Mesodermal cell (in vitro differentiated cells): ENCODE data around the gene ZSWIM7.
A peak's percentile ranks its signal among the peaks of the same experiment; 100 is the strongest.
"Not testable (repeated sequence)": the region's sequence is repeated elsewhere in the genome, so short reads cannot be mapped to it uniquely, and the experiment has no call there.

ENCODE experiments used
- H3K27ac ChIP-seq: 2 replicates; pipeline ENCODE4 v1.7.0; 2013; ENCODE audit warnings: mild to moderate bottlenecking, low read depth, low read length, moderate library complexity; ENCODE audit not compliant: severe bottlenecking
- H3K36me3 ChIP-seq: 2 replicates; pipeline ENCODE4 v1.7.1; 2013; ENCODE audit warnings: mild to moderate bottlenecking, low read length, moderate library complexity; ENCODE audit not compliant: control insufficient read depth, insufficient read depth
- H3K4me1 ChIP-seq: one replicate; pipeline ENCODE4 v1.7.1; 2013; ENCODE audit warnings: mild to moderate bottlenecking, low read length; ENCODE audit not compliant: insufficient read depth, control insufficient read depth, poor library complexity, severe bottlenecking
- H3K4me3 ChIP-seq: 2 replicates; pipeline ENCODE4 v1.7.0; 2013; ENCODE audit warnings: low read length, control low read depth, mild to moderate bottlenecking; ENCODE audit not compliant: insufficient read depth, poor library complexity, severe bottlenecking; ENCODE audit errors: extremely low read depth
- H3K9me3 ChIP-seq: 2 replicates; pipeline ENCODE4 v1.7.1; 2013; ENCODE audit warnings: mild to moderate bottlenecking, low read length, moderate library complexity; ENCODE audit not compliant: control insufficient read depth
- WGBS, 2 experiments: methylation state at CpG; one replicate each; pipeline ENCODE4 v1.1.5; 2013; ENCODE audit warnings: missing lambda C conversion rate in 2 of 2; ENCODE audit not compliant: insufficient coverage in 2 of 2; 5-methylcytosine and 5-hydroxymethylcytosine counted together

The ZSWIM7 gene

DNA sequence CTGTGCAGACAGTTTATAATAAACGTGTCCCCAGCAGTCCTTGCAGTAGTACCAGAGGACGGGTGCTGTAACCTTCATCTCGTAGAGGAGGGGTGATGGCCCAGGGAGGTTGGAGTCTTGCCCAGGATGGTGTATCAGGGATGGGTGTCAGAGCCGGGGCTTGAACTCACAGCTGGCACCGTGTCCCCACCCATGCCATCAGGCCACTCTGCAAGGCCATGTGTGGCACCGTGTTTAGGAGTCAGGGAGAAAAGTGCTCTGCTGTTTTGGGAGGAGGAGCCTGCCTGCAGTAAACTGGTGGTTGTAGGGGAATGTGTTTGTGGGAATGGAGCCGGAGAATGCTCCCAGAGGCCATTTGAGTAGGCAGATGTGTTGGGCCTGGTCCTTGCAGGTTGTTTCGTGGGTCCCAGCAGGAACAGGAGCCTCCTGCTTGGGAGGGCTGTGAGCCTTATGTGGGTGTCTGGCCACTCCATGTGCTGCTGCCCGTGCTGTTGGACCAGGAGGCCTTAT lies 52.8 kb downstream of the ZSWIM7 start:
- no peak overlapping the region for H3K4me3 ChIP-seq

DNA sequence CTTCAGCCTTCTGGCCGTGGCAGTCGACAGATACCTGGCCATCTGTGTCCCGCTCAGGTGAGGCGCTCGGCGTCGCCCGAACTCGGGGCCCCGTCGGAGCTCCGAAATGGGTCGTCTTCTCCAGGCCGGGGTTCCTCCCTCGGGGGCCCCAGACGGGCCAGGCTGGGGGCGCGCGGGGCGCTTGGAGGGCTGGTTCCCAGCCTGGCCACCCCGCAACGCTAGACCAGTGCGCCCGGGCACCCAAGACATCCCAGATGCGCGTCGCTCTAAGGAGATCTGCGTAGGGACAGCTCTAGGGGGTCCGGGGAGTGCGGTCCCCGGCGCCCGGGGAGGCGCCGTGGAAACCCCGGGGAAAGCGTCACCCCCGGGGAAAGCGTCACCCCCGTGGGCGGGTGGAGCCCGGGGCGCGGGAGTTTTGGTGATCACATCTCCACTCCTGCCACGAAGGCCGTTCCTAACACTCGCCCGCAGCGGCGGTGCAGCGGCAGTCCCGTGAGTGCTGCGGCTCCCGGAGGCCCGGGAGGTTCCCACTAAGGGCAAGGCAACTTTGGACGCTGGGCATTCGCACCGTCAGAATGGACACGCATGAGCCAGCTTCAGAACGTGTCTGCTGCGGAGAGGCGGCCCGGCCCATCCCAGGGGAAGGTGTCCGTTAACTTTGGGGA lies 53.8 kb downstream of the ZSWIM7 start:
- no peaks in the 10 kb centered on the region for H3K4me1 ChIP-seq
- WGBS, 2 experiments = 7 to 10% methylated on average over 59 of the region's 64 CpGs
- no peaks in the 10 kb centered on the region for H3K36me3 ChIP-seq
- no peak overlapping the region for H3K27ac ChIP-seq
- H3K9me3 ChIP-seq = no peaks in the 10 kb centered on the region
- peak overlapping the region; percentile 50 for H3K4me3 ChIP-seq

More for the DNA sequence above, 52.8 kb downstream of the ZSWIM7 start:
- no peaks in the 10 kb centered on the region for H3K9me3 ChIP-seq
- H3K36me3 ChIP-seq = no peaks in the 10 kb centered on the region
- H3K27ac ChIP-seq = no peak overlapping the region
- WGBS, 2 experiments = 90 to 97% methylated on average over 8 of the region's 9 CpGs
- H3K4me1 ChIP-seq = no peaks in the 10 kb centered on the region

DNA sequence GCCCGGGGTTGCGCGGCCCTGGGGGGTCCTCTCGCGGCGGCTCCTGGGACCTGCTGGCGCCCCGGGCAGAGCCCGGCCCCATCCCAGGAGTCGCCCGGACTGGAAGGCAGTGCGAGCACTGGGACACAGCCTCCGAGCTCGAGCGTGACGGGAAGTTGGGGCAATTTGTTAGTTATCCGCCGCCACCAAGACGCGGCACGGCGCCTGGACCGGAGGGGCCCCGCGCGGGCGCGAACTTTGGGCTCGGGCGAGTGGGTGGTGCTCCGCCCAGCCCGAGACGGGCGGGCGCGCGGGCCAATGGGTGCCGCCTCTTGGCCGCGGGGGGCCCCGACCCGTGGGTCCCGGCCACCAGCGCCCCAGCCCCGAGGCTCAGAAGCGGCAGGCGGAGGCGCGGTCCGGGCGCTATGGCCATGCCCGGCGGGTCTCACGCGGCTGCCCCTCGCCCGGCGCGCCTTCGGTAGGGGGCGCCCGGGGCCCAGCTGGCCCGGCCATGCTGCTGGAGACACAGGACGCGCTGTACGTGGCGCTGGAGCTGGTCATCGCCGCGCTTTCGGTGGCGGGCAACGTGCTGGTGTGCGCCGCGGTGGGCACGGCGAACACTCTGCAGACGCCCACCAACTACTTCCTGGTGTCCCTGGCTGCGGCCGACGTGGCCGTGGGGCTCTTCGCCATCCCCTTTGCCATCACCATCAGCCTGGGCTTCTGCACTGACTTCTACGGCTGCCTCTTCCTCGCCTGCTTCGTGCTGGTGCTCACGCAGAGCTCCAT lies 54.6 kb downstream of the ZSWIM7 start, which contains the start of gene ADORA2B:
Gene ADORA2B (plus strand): TSS at position 372 of the 768 bp plus-strand sequence. CDS start 119 bp downstream, at position 491.
- H3K9me3 ChIP-seq = no peaks in the 10 kb centered on the region
- H3K4me3 ChIP-seq = peak within 1 kb of the TSS; percentile 50
- no peaks in the 10 kb centered on the region for H3K36me3 ChIP-seq
- WGBS, 2 experiments = 0% methylated on average over 85 to 87 of the region's 88 CpGs
- no peaks in the 10 kb centered on the region for H3K4me1 ChIP-seq
- no peak within 1 kb of the TSS for H3K27ac ChIP-seq

DNA sequence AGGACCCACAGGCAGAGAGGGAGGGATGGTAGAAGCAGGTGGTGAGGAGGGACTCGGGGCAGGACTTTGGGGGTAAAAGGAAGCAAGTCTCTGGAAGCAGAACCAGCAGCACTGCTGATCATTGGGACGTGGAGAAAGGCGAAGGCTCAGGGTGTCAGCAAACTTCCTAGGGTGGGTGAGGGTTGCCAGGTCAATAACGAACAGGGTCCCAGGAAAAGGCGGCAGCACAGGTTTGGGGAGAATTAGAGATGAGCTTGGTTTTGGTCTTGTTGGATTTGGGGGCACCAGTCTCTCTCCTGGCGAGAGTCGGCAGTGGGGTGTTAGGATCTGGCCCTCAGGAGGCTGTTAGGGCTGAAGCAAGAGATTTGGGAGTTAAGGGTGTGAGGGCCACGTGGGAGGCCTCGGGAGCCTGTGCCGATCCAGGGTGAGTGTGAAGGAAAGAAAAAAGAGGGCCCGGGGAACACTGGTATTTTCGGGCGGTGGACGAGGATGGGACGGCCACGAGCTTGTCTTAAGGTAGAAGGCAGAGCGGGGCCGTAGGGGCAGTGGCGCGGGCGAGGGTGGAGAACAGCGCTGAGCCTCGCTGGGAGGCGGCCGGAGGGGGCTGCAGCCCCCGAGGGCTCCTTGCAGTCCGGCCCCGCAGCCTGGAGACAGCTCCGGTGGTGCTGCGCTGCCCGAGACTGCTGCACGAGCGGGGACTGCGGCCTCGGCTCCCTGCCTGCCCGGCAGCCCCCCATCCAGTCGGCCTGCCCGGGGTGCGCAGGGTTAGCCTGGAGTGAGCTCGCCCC lies 55.3 kb downstream of the ZSWIM7 start:
- Histone ChIP-seq H3K27ac (no peak overlapping the region), H3K4me1 (no peaks in the 10 kb centered on the region), H3K9me3 (no peaks in the 10 kb centered on the region), H3K4me3 (peak overlapping the region; percentile 50), H3K36me3 (no peaks in the 10 kb centered on the region)
- WGBS, 2 experiments = 17 to 26% methylated on average over 30 to 40 of the region's 40 CpGs

DNA sequence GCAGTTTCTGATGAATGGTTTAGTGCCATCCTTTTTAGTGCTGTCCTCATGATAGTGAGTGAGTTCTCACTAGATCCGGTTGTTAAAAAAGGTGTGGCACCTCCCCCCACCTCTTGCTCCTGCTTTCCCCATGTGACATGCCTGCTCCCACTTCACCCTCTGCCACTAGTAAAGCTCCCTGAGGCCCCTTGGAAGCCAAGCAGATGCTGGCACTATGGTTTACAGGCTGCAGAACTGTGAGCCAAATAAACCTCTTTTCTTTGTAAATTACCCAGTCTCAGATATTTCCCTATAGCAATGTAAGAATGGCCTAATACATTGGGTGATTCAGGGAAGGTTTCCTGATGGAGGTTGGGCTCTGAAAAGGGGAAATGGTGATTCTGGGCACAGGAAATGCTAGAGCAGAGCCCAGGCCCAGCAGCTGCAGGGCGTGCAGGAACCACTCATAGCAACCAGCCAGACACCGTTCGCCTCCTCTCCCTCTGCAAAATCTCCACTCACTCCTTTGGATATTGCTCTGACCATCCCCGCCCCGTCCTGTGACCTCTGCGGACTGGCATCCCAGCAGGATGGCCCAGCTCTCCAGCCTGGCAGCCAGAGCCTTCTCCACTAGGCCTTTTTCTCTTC lies 57.2 kb downstream of the ZSWIM7 start:
- Histone ChIP-seq H3K4me3 (no peak overlapping the region), H3K9me3 (no peaks in the 10 kb centered on the region), H3K27ac (no peak overlapping the region), H3K36me3 (no peaks in the 10 kb centered on the region), H3K4me1 (no peaks in the 10 kb centered on the region)
- WGBS, 2 experiments = 81 to 96% methylated on average over 4 to 7 of the region's 7 CpGs

DNA sequence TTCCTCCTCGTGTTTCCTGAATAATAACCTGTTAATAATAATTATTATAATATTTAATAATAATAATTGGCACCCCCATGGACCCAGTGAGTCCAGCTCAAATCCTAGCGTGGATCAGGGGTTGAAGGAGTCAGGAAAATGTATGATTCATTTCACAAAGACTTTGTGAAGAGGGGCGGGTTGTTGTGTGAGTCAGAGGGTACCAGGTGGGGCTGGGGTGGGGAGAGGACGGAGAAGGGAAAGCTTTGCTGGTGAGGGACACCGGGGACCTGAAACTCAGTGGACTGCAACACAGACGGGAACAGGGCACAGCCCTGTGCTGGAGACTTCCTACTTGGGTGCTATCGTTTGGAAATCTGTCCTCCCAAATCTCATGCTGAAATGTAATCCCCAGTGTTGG lies 57.7 kb downstream of the ZSWIM7 start:
- WGBS, 2 experiments = 91 to 96% methylated on average over 5 to 6 of the region's 7 CpGs
- H3K4me1 ChIP-seq = no peaks in the 10 kb centered on the region
- no peak overlapping the region for H3K27ac ChIP-seq
- H3K4me3 ChIP-seq = no peak overlapping the region
- no peaks in the 10 kb centered on the region for H3K36me3 ChIP-seq
- H3K9me3 ChIP-seq = no peaks in the 10 kb centered on the region

DNA sequence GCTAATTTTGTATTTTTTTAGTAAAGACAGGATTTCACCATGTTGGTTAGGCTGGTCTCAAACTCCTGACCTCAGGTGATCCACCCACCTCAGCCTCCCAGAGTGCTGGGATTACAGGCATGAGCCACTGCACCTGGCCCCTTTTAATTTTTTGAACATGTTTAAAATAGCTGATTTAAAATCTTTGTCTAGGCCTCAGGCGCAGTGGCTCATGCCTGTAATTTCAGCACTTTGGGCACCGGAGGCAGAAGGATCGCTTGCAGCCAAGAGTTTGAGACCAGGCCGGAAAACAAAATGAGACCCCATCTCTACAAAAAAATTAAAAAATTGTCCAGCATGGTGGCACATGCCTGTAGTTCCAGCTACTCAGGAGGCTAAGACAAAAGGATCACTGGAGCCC lies 63.0 kb downstream of the ZSWIM7 start:
- not testable (repeated sequence) for H3K4me3 ChIP-seq

DNA sequence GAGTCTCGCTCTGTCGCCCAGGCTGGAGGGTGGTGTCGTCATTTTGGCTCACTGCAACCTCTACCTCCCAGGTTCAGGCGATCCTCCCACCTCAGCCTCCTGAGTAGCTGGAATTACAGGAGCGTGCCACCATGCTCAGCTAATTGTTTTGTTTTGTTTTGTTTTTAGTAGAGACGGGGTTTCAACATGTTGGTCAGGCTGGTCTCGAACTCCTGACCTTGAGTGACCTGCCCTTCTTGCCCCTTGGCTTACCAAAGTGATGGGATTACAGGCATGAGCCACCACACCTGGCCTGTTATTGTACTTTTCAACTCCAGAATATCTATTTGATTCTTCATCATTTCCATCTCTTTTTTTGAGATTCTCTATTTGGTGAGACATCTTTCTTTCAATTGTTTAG lies 63.6 kb downstream of the ZSWIM7 start:
- no peaks in the 10 kb centered on the region for H3K36me3 ChIP-seq
- H3K4me1 ChIP-seq = no peaks in the 10 kb centered on the region
- 84 to 93% methylated on average over 2 to 3 of the region's 7 CpGs for WGBS, 2 experiments
- no peak overlapping the region for H3K27ac ChIP-seq
- H3K4me3 ChIP-seq = no peak overlapping the region
- no peaks in the 10 kb centered on the region for H3K9me3 ChIP-seq

More for the DNA sequence above, 63.0 kb downstream of the ZSWIM7 start:
- H3K36me3 ChIP-seq, H3K27ac ChIP-seq, H3K4me1 ChIP-seq, H3K9me3 ChIP-seq: not testable (repeated sequence)
- 84 to 85% methylated on average over 3 to 4 of the region's 4 CpGs for WGBS, 2 experiments

DNA sequence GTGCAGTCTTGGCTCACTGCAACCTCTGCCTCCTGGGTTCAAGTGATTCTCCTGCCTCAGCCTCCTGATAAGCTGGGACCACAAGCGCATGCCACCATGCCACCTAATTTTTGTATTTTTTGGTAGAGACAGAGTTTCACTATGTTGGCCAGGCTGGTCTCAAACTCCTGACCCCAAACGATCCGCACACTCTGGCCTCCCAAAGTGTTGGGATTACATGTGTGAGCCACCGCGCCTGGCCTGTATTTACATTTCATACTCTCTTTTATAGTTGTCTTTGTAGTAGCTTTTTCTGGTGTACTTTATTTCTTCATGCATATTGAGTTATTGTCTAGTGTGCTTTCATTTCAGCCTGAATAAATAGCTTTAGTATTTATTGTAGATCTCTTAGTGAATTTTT lies 64.6 kb downstream of the ZSWIM7 start:
- WGBS, 2 experiments = 96% methylated on average over 3 of the region's 5 CpGs; no CpG with 5 or more reads in 1 of the 2 experiments
- Histone ChIP-seq H3K36me3 (no peaks in the 10 kb centered on the region), H3K4me3 (no peak overlapping the region)

DNA sequence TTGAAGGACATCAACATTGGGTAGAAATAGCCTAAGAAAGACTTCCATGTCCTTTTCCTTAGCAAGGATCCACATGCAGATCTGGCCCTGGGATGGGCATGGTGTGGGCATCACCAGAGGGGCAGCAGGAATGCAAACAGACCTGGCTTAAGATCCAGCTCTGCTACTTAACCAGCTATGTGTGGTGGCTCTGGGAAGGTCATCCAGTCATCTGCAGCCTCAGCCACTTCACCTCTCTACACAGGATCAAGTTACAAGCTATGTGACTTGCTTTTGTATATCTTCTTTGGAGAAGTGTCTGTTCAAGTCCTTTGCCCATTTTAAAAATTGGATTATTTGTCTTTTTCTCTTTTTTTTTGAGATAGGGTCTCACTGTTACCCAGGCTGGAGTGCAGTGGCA lies 68.1 kb downstream of the ZSWIM7 start:
- no peaks in the 10 kb centered on the region for H3K36me3 ChIP-seq
- no peaks in the 10 kb centered on the region for H3K9me3 ChIP-seq
- H3K4me3 ChIP-seq = no peak overlapping the region

More for the DNA sequence above, 64.6 kb downstream of the ZSWIM7 start:
- Histone ChIP-seq H3K9me3 (no peaks in the 10 kb centered on the region), H3K27ac (no peak overlapping the region), H3K4me1 (no peaks in the 10 kb centered on the region)

More for the DNA sequence above, 68.1 kb downstream of the ZSWIM7 start:
- no peak overlapping the region for H3K27ac ChIP-seq
- H3K4me1 ChIP-seq = no peaks in the 10 kb centered on the region
